ENCODE results near the gene TNFRSF14. TPM values are rescaled to one million over a fixed set of nuclear protein-coding genes. Genes with fewer than 3 reads are reported as not detected.

The TNFRSF14 gene
- total RNA-seq, 4 donors from 2014 or later: 36.3 to 47.5 (median 46.7) TPM

DNA sequence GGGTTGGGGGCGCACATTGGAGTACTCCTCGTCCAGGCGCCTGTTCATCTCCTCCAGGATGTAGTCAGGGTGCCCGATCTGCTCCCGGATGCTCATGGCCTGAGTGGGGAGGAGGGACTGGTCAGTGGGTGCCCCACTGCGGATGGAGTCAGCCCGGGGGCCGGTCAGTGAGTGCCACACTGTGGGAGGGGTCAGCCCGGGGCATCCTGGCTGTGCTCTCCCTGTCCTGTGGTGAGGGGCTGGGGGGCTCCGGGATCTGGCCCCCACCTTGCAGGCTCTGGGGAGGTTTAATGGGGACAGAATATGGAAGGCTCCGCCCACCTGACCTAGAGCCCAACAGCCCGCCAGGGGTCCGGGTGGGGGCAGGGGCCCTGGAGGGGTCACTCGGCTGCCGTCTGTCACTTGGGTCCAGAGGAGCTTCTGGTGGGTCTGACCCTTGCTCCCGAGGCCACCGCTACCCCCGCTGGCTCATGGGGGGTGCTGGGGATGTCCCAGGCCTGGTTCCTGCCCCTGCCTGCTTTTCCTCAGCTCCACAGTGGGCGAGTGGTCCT is 39.2 kb downstream of the TNFRSF14 start:
- Histone ChIP-seq H3K27me3 (no peaks in the 10 kb centered on the region), H3K9me3 (no peaks in the 10 kb centered on the region), H3K4me3 (replicated peaks in 1 of 3) (no peak overlapping the region), H3K27ac (no peak overlapping the region), H3K4me1 (peaks cover 0 to 14% of the 10 kb centered on the region in 2 donors), H3K36me3 (no peaks in the 10 kb centered on the region)
- no peak for DNase-seq
- intact Hi-C loops (cut with DNase I): no loop called here
- TF ChIP-seq POLR2A (IDR thresholded peaks at IDR 0.05): no peak
- WGBS, 2 donors: 81 to 87% methylated on average over 10 of the region's 19 CpGs

DNA sequence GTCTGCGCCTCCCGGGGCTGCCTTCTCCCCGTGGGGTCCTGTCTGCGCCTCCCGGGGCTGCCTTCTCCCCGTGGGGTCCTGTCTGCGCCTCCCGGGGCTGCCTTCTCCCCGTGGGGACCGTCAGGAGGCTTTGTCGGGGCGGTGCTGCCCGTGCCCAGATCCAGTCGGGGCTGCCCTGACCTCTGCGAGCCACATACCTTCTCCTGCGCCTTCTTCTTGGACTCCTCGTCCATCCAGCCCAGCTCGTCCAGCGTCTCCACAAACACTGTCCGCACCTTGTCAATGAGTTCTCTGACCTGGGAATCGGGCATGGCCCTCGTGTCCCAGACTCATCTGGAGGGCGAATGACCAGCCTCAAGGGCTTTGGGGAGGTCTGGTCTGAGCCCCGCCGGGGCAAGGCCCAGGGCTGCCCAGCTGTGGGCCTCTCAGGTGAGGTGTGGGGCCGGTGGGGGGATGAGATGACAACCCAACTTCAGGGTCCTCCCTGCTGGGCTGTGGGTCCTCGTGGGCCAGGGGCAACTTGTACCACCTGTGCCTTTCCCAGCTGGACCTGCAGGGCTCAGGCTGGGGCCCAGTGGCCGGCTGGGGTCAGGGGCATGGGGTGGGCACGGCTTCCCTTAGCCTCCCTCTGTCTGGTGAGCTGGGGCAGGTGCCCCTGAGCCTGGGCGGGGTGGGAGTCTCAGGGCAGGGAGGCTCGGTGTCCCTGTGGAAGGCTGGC is 39.8 kb downstream of the TNFRSF14 start:
- no peaks in the 10 kb centered on the region for H3K9me3 ChIP-seq
- no peaks in the 10 kb centered on the region for H3K27me3 ChIP-seq
- H3K36me3 ChIP-seq: no peaks in the 10 kb centered on the region
- peaks cover 0 to 14% of the 10 kb centered on the region in 2 donors for H3K4me1 ChIP-seq
- 85 to 88% methylated on average over 23 to 29 of the region's 31 CpGs for whole genome bisulfite sequencing, 2 donors
- intact Hi-C loops (cut with DNase I): no loop called here
- DNase-seq: no peak
- H3K4me3 ChIP-seq (replicated peaks in 1 of 3): no peak overlapping the region
- no peak overlapping the region for H3K27ac ChIP-seq
- TF ChIP-seq, protein P1, sequence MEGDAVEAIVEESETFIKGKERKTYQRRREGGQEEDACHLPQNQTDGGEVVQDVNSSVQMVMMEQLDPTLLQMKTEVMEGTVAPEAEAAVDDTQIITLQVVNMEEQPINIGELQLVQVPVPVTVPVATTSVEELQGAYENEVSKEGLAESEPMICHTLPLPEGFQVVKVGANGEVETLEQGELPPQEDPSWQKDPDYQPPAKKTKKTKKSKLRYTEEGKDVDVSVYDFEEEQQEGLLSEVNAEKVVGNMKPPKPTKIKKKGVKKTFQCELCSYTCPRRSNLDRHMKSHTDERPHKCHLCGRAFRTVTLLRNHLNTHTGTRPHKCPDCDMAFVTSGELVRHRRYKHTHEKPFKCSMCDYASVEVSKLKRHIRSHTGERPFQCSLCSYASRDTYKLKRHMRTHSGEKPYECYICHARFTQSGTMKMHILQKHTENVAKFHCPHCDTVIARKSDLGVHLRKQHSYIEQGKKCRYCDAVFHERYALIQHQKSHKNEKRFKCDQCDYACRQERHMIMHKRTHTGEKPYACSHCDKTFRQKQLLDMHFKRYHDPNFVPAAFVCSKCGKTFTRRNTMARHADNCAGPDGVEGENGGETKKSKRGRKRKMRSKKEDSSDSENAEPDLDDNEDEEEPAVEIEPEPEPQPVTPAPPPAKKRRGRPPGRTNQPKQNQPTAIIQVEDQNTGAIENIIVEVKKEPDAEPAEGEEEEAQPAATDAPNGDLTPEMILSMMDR (IDR thresholded peaks at IDR 0.05): no peak
- no peak for TF ChIP-seq POLR2A (IDR thresholded peaks at IDR 0.05)

DNA sequence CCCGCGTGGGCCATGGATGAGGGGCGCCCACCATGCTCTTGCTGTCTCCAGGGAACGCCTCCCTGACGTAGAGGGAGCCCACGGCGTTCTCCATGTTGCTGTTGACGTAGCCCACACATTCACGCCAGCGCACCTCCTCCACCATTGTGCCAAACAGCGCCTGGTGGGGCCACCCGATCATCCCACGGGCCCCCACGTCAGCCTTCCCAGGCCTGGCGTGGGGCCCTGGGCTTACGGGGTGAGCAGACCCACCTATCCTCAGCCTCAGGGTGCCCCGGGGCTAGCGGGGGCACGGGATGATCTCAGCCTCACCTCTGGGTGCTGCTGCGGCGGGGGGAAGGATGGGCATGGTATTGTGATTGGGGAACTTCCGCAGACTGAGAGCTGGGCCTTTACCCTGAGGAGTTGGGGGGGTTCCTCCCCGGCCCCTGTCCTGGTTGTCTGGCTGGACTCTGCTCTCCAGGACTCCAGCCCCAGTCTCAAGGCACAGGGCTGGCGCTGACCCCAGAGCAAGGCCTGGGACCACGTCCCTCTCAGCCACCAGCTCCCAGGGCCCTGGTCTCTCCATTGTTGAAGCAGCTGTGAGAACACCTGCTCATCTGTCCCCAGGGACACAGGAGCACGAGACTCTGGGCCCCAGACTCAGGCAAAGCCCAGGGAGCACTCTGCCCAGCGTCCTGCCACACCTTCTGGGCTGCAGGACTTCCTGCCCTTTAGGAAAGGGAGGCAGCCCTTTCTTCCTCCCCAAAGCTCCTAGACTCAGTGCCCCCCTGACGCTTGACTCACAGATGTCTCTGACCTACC is 40.6 kb downstream of the TNFRSF14 start:
- no peaks in the 10 kb centered on the region for H3K9me3 ChIP-seq
- no peaks in the 10 kb centered on the region for H3K27me3 ChIP-seq
- TF ChIP-seq, protein P1 (IDR thresholded peaks at IDR 0.05): no peak
- TF ChIP-seq POLR2A (IDR thresholded peaks at IDR 0.05): no peak
- DNase-seq: no peak
- no peaks in the 10 kb centered on the region for H3K36me3 ChIP-seq
- H3K4me3 ChIP-seq (replicated peaks in 1 of 3): no peak overlapping the region
- intact Hi-C loops (cut with DNase I): no loop called here
- H3K4me1 ChIP-seq: peaks cover 0 to 14% of the 10 kb centered on the region in 2 donors
- WGBS, 2 donors: 87 to 94% methylated on average over 18 to 25 of the region's 28 CpGs
- no peak overlapping the region for H3K27ac ChIP-seq

DNA sequence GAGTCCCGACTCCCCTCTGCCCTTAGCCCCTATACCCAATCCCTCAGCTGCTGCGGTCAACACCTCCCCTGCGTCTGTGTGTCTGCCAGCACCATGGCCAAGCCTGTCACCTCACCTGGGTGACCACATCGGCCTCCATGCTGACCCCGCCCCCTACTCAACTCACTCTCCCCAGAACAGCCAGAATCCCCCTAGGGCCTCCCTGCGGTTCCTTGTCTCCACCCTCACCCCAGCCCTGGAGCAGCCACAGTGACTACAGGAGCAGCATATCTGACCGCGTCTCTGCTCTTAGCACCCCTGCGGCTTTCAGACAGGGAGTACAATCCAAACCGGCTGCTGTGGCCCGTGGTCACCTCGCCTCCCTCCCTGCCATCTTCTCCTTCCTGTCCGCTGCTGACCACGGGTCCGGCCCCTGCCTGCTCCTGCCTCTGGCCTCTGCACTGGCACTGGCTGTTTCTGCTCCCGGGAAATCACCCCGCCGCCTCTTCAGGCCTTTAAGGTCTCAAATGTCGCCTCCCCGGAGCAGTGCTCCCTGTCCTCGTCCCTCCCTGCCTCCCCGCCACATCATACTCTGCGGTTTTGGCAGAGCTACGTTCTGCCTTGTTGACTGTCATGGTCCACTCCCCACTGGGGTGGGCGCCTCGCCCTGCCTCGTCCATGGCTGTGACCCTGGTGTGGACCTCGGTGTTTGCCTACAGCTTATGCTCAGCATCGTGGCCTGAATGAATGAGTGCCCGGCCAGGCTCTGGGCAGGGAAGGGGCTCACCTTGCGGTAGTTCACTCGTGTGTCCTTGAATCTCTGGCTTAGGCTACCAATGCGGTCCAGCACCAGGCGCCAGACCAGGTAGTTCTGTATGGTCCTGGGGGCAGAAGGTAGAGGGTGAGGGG is 41.5 kb downstream of the TNFRSF14 start:
- intact Hi-C loops (cut with DNase I): no loop called here
- Histone ChIP-seq H3K4me1 (peaks cover 0 to 14% of the 10 kb centered on the region in 2 donors), H3K36me3 (no peaks in the 10 kb centered on the region), H3K9me3 (no peaks in the 10 kb centered on the region), H3K27ac (no peak overlapping the region), H3K4me3 (replicated peaks in 1 of 3) (no peak overlapping the region), H3K27me3 (no peaks in the 10 kb centered on the region)
- no peak for DNase-seq
- TF ChIP-seq, protein P1 (IDR thresholded peaks at IDR 0.05): no peak
- no peak for TF ChIP-seq POLR2A (IDR thresholded peaks at IDR 0.05)
- WGBS, 2 donors: 73 to 79% methylated on average over 34 of the region's 34 CpGs

DNA sequence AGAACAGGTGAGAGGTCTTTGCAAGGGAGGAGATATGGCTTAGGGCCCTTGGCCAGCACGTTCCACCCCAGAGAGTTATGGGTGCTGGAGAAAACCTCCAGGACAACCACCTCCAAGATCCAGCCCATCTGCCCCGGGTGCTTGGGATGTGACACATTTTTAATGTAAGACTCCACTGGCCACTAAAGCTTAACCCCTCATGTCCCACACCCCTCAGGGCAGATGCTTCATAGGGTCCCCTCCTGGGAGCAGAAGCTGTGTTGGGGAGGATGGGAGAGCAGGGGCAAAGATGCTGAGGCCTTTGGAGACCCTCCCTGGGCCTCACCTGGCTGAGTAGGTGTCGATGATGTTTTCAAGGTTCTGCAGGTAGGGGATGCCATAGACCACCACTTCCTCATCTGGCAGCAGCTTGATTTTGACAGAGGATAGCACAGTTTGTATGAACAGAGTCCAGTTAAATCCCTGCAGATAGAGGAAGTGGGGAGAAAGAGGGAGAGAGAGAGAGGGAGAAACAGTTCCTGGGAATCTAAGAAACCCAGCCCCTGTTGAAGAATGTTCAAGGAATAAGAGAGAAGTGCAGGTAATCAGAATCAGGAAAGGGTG is 42.3 kb downstream of the TNFRSF14 start:
- H3K36me3 ChIP-seq: no peaks in the 10 kb centered on the region
- H3K9me3 ChIP-seq: no peaks in the 10 kb centered on the region
- no peak for TF ChIP-seq POLR2A (IDR thresholded peaks at IDR 0.05)
- TF ChIP-seq, protein P1 (IDR thresholded peaks at IDR 0.05): no peak
- 85 to 87% methylated on average over 3 of the region's 3 CpGs for WGBS, 2 donors
- H3K4me1 ChIP-seq: peaks cover 0 to 11% of the 10 kb centered on the region in 2 donors
- intact Hi-C loops (cut with DNase I): no loop called here
- no peak overlapping the region for H3K4me3 ChIP-seq (replicated peaks in 1 of 3)
- H3K27me3 ChIP-seq: no peaks in the 10 kb centered on the region
- no peak for DNase-seq
- H3K27ac ChIP-seq: no peak overlapping the region
